Inflammatory macrophage treated with lipopolysaccharide for 4 hours (primary cell): ENCODE data around the gene ST6GALNAC1.
"Not testable (repeated sequence)": the region's sequence is repeated elsewhere in the genome, so short reads cannot be mapped to it uniquely, and the experiment has no call there.

ENCODE experiments used
- DNase-seq: peaks from one replicate; pipeline ENCODE4 v3.0.0-alpha.2; 2020

The ST6GALNAC1 gene

DNA sequence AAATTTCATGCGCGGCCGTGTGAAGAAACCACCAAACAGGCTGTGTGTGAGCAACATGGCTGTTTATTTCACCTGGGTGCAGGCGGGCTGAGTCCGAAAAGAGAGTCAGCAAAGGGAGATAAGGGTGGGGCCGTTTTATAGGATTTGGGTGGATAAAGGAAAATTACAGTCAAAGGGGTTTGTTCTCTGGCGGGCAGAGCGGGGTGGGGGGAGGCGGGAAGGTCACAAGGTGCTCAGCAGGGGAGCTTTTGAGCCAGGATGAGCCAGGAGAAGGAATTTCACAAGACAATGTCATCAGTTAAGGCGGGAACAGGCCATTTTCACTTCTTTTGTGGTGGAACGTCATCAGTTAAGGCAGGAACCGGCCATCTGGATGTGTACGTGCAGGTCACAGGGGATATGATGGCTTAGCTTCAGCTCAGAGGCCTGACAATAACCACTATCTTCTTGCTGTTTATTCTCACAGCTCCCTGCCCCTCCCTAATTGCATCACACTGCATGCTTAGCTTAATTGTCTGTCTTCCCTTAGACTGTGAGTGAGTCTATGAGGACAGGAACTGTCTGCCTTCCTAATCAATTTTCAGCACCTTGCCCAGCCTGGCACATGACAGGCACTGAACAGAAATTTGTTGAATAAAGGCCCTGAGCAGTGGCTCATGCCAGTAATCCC is 32.3 kb downstream of the ST6GALNAC1 start:
- peak; percentile 37 for DNase-seq

DNA sequence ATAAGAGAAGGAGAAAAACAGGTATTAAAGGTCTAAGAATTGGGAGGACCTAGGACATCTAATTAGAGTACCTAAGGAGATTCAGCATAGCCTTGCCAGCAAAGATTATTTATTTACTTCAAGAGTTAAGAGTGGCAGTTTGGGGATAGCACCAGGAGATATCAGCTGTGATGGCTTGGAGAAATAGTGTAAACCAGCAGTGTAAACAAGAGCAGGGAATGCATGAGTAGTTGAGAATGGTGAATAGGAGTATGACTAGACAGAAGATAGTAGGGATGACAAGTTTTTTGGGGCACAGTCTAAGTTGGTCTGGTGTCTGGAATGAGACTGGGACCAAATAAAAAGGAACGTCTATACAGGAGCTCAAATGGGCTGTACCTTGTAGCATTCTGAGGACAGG is 36.9 kb downstream of the ST6GALNAC1 start:
- DNase-seq, result not testable (repeated sequence)

DNA sequence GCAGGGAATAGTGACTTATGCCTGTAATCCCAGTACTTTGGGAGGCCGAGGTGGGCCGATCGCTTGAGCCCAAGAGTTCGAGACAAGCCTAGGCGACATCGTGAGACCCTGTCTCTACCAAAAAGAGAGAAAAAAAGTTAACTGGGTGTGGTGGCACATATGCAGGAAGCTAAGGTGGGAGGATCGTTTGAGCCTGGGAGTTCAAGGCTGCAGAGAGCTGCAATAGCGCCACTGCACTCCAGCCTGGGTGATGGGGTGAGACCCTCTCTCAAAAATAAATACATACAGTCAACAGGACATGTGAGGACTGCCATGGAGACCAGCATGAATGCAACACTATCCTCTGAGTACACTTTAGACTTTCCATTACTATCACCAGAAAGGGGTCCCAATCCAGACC is 42.5 kb downstream of the ST6GALNAC1 start:
- no peak for DNase-seq

GRCh38 chr17:76599694-76600460 is 43.7 kb downstream of the ST6GALNAC1 start:
- DNase-seq, result peak; percentile 97

DNA sequence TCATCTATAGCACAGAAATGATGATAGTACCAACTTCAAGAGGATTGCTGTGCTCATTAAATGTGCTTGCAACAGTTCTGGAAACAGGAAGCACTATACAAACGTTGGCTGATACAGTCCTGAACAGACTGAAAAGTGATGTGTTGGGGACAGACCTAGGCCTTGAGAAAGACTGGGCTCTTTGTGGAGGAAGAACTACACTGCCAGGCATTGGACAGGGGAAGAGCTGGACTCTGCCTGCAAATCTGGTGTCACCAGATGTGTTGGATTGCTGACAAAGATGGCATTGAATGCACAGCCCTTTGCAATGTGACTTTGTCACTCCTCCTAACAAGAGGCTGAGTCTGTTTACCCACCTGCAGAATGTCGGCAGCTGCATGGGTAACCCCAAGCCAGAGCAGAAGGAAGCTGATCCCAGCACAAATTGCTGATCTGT is 45.5 kb downstream of the ST6GALNAC1 start:
- peak; percentile 98 for DNase-seq

GRCh38 chr17:76597156-76598003 is 46.2 kb downstream of the ST6GALNAC1 start:
- DNase-seq, result peak; percentile 93

DNA sequence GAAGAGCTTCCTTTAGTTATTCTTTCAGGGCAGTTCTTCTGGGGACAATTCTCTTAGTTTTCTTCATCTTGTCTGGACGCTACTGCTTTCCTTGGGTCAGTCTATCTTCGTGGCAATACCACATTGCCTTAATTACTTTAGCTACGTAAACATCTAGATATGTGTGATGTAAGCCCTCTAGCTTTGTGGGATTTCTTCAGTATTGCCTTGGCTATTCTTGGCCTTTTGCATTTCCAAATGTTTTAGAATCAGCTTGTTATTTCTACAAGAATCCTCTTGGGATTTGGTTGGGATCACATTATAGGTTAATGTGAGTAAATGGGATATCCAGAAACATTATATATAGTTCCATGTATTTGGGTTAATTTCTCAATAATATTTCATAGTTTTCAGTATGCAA is 48.9 kb downstream of the ST6GALNAC1 start:
- DNase-seq, result no peak

DNA sequence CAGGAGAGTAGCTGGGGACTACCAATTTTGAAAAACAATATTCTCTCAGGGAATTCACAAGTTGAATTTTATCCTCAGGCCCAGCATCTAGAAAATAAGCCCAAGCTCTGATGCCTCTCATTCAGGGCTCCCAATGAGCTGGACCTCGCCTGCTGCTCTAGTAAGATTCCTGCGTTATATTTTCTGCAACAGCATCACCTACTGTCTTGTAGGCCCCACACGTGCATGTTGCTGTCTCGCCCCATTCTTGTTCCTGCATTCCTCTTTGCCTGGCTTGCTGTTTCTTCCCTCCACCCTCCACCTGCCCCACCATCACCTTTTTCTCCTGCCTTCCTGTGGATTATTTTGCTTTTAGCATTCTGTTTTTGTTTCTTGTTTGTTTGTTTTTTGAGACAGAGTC is 49.6 kb downstream of the ST6GALNAC1 start:
- DNase-seq, result no peak

- DNase-seq, result no peak
These were observed 50.2 kb downstream of the ST6GALNAC1 start for GRCh38 chr17:76593384-76593826.

DNA sequence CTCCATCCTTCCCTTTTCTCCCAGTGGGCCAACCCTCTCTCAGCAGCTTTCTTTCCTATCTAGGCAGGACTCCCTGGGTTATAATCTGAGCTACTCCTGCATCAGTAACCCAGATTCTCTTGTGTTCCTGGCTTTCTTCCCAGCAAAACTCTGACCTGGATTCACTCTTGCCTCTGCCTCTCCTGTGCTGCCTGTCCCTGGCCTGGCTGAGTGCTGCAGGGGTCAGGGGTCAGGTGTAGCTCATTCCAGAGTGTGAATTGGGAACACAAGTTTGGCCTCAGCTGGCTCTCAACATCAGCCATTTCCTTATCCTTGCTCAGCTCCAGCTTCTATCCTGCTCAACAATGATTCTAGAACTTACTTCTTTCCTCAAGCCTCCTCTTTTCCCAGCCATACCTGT is 55.4 kb downstream of the ST6GALNAC1 start:
- DNase-seq, result no peak

DNA sequence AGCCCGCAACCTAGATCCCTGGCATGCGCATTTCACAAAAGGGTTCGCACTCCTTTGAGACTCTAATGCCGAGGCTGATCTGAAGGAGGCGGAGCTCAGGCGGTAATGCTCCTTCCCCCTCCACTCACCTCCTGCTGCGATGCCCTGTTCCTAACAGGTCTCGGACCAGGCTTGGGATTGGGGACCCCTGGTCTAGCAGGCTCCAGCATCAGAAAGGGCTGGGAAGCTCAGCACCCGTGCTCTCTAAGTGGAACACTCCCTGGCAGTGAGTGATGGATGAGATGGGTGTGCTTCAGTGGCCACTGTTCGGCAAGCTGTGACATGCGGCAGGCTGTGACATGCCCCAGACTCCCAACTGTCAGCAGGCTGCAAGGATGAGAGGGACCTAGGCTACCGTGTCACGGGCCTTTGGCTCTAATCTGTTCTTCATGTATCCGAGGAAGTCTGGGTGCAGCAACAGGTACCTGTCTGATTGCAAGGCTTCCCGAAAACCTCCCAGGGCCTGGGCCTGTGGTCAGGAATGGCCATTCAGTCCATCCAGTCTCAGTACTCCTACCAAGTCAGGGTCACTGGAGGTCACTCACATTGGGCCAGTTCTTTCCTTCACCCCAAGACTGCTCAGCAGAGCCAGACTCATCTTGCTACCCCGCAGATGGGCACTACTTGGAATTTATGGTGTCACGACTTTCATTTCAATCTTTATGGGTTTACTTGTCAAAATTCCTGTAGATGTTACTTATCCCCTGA is 56.6 kb downstream of the ST6GALNAC1 start:
- DNase-seq, result peak; percentile 11

DNA sequence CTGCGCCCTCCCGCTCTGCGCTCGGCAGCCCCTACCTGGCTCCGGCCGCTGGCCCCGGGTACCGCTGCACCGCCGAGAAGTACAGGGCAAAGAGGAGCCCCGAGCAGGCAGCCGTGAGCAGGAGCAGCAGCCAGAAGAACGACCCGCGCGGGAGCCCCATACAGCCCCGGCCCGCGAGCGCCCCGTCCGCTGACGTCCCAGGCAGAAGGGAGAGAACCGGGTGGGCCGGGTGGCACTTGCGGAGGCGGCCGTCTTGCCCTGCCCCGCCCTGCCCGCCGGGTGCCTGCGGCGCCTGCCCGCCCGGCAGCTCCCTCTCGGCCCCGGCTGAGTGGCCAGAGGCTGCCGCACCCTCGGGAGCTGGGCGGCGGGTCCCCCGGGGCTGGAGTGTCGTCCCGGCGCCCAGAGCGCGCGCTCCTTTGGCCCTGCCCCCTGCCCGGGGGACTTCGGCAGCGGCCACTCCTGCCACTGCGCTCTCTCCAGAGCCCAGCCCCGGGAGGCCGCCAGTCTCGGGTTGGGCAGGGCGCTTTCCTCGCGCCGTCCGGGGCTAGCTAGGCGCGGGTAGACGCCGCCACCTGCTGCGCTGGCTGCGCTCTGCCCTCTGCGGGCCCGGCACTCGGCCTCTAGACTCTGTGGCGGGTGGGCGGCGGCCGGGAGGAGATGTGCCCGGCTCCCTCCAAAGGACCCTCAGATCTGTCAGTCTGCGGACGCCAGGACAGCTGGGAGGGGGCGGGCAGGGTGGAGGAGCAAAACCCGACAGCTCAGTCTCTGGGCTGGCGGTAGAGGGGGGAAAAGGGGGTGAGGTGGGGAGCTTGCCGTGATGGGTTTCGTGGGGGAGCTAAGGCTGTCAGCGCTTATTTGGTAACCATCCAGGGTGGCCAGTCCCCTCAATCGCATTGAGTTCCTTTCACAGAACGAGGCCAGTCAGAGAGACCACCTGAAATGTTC is 57.6 kb downstream of the ST6GALNAC1 start, which contains the start of gene ST6GALNAC2:
TSS of gene ST6GALNAC2 (minus strand) at position 212 of the 945 bp plus-strand sequence. CDS start at position 160, 52 bp downstream.
- peak; percentile 84 for DNase-seq

GRCh38 chr17:76585033-76585648 is 58.4 kb downstream of the ST6GALNAC1 start:
- peak; percentile 48 for DNase-seq

GRCh38 chr17:76584427-76585032 is 59.0 kb downstream of the ST6GALNAC1 start:
- no peak for DNase-seq

DNA sequence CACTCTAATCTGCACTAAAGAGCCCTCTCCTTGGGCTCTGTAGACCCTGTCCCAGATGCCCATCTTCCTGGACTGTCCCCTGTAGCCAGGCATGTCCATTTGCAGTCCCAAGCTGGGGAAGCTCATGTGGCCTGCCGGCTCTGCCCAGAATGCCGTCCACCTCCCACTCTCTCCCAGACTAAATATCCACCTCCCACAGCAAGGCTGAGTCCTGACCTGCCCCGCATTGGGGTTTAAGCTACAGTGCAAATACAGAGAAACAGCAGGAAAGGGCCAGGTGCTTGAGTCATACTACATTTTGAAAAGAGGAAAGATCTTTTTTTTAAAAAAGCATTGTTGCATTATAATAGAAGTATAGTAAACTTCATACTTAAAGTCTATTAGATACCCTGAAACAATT is 60.9 kb downstream of the ST6GALNAC1 start:
- no peak for DNase-seq

- no peak for DNase-seq
These were observed 62.0 kb downstream of the ST6GALNAC1 start for GRCh38 chr17:76581515-76581914.

GRCh38 chr17:76579281-76579680 is 64.3 kb downstream of the ST6GALNAC1 start:
- peak; percentile 48 for DNase-seq

GRCh38 chr17:76578376-76578775 is 65.2 kb downstream of the ST6GALNAC1 start:
- no peak for DNase-seq

DNA sequence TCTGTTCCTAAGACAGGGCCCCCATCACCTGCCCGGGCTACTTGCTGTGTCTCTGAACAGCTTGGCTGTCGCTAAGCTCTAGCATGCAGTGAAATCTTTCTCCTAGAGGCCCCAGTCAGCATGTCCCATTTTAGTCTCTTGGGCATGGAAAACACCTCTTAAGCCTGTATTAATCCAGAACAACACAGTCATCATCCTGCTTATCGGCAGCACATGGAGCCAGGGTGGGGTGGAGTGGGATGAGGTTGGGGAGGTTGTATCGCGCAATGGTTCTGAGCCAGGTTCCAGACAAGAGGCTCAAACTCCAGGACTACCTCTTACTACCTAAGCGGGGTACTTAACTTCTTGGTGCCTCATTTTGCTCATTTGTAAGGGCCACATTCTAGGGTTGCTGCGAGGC is 65.7 kb downstream of the ST6GALNAC1 start:
- DNase-seq, result no peak

- no peak for DNase-seq
These were observed 67.4 kb downstream of the ST6GALNAC1 start for GRCh38 chr17:76576189-76576588.
